ENCODE data around the gene ALK. TPM values are rescaled to one million over a fixed set of nuclear protein-coding genes. Genes with fewer than 3 reads are reported as not detected.

The ALK gene
- total RNA-seq, 1 donor = under 0.01 TPM

- Histone ChIP-seq H4K20me1 (ENCODE audit: insufficient read depth, low read length) (no peaks in the 10 kb centered on the region), H3K4me1 (ENCODE audit: insufficient read depth, low read length) (peaks cover 48% of the 10 kb centered on the region), H3K4me2 (ENCODE audit: insufficient read depth, low read length) (no peak overlapping the region), H3K36me3 (ENCODE audit: insufficient read depth, low read length) (no peaks in the 10 kb centered on the region), H3K27me3 (ENCODE audit: insufficient read depth, low read length) (no peaks in the 10 kb centered on the region), H3K27ac (ENCODE audit: low read depth, low read length) (no peak overlapping the region), H3K79me2 (ENCODE audit: insufficient read depth, low read length) (no peaks in the 10 kb centered on the region), H2AFZ (ENCODE audit: low read length) (no peak overlapping the region), H3K9me3 (ENCODE audit: low read depth, low read length) (no peaks in the 10 kb centered on the region), H3K4me3 (ENCODE audit: insufficient read depth, low read length) (no peak overlapping the region)
- TF ChIP-seq, protein P1, sequence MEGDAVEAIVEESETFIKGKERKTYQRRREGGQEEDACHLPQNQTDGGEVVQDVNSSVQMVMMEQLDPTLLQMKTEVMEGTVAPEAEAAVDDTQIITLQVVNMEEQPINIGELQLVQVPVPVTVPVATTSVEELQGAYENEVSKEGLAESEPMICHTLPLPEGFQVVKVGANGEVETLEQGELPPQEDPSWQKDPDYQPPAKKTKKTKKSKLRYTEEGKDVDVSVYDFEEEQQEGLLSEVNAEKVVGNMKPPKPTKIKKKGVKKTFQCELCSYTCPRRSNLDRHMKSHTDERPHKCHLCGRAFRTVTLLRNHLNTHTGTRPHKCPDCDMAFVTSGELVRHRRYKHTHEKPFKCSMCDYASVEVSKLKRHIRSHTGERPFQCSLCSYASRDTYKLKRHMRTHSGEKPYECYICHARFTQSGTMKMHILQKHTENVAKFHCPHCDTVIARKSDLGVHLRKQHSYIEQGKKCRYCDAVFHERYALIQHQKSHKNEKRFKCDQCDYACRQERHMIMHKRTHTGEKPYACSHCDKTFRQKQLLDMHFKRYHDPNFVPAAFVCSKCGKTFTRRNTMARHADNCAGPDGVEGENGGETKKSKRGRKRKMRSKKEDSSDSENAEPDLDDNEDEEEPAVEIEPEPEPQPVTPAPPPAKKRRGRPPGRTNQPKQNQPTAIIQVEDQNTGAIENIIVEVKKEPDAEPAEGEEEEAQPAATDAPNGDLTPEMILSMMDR (IDR thresholded peaks at IDR 0.05; ENCODE audit: extremely low read depth, low read depth, low read length) = no peak
- no peak for DNase-seq (ENCODE audit: insufficient read length, low spot score, missing footprints)
Observed at GRCh38 chr2:29459445-29460179, 461.8 kb downstream of the ALK start.

DNA sequence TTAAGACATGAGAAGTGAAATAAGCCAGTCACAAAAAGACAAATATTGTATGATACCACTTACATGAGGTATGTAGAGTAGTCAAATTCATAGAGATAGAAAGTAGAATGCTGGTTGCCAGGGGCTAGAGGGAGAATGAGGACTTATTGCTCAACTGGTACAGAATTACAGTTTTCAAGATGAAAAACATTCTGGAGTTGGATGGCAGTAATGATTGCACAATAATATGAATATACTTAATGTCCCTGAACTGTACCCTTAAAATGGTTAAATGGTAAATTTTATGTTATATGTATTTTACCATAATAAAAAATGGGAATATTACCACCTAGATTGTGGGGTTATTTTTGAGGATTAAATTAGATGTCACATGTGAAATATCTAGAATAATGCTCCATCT is 465.0 kb downstream of the ALK start:
- no peaks in the 10 kb centered on the region for H3K36me3 ChIP-seq (ENCODE audit: insufficient read depth, low read length)
- TF ChIP-seq, protein P1 (IDR thresholded peaks at IDR 0.05; ENCODE audit: extremely low read depth, low read depth, low read length) = no peak
- H3K27me3 ChIP-seq (ENCODE audit: insufficient read depth, low read length) = no peaks in the 10 kb centered on the region
- no peak overlapping the region for H3K4me3 ChIP-seq (ENCODE audit: insufficient read depth, low read length)
- H2AFZ ChIP-seq (ENCODE audit: low read length) = no peak overlapping the region
- no peak overlapping the region for H3K4me2 ChIP-seq (ENCODE audit: insufficient read depth, low read length)
- H4K20me1 ChIP-seq (ENCODE audit: insufficient read depth, low read length) = no peaks in the 10 kb centered on the region
- H3K4me1 ChIP-seq (ENCODE audit: insufficient read depth, low read length) = peaks cover 25% of the 10 kb centered on the region
- H3K9me3 ChIP-seq (ENCODE audit: low read depth, low read length) = no peaks in the 10 kb centered on the region
- DNase-seq (ENCODE audit: insufficient read length, low spot score, missing footprints) = no peak
- H3K27ac ChIP-seq (ENCODE audit: low read depth, low read length) = no peak overlapping the region
- H3K79me2 ChIP-seq (ENCODE audit: insufficient read depth, low read length) = no peaks in the 10 kb centered on the region

DNA sequence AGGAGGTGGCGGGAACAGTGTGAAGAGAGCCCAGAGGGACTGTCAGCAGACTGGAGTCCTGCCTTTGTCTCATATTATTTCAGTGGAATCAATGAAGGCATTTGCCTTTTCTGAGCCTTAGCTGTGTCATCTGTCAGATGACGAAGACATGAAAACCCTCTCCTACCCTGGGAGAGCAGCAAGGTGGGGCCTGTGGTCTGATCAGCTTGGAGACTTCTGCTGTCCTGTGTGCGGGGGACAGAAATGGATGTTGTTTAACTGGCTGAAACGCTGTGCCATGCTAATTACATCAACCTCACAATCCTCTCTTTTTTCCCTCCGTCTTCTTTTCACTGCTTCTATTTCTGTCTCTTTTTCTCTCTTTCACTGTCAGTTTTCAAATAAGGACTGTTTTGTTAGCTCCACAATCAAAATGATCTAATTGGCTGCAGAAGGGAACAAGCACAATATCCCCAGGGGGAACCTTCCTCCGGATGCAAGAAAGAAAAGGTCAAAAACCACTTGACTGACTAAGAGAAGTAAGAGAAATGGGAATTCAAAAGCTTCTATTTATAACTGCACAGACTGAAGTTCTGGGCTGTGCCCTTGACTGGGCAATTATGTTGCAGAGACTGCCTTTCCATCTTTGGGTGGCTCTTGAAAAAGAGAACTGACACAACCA is 466.1 kb downstream of the ALK start:
- H4K20me1 ChIP-seq (ENCODE audit: insufficient read depth, low read length) = no peaks in the 10 kb centered on the region
- peak overlapping the region; percentile 63 for H2AFZ ChIP-seq (ENCODE audit: low read length)
- H3K36me3 ChIP-seq (ENCODE audit: insufficient read depth, low read length) = no peaks in the 10 kb centered on the region
- DNase-seq (ENCODE audit: insufficient read length, low spot score, missing footprints) = no peak
- H3K9me3 ChIP-seq (ENCODE audit: low read depth, low read length) = no peaks in the 10 kb centered on the region
- H3K27me3 ChIP-seq (ENCODE audit: insufficient read depth, low read length) = no peaks in the 10 kb centered on the region
- H3K79me2 ChIP-seq (ENCODE audit: insufficient read depth, low read length) = no peaks in the 10 kb centered on the region
- H3K4me1 ChIP-seq (ENCODE audit: insufficient read depth, low read length) = peaks cover 22% of the 10 kb centered on the region
- no peak overlapping the region for H3K4me3 ChIP-seq (ENCODE audit: insufficient read depth, low read length)
- TF ChIP-seq, protein P1 (IDR thresholded peaks at IDR 0.05; ENCODE audit: extremely low read depth, low read depth, low read length) = no peak
- peak overlapping the region; percentile 33 for H3K4me2 ChIP-seq (ENCODE audit: insufficient read depth, low read length)
- H3K27ac ChIP-seq (ENCODE audit: low read depth, low read length) = no peak overlapping the region

GRCh38 chr2:29452036-29452435 is 469.4 kb downstream of the ALK start:
- H3K4me1 ChIP-seq (ENCODE audit: insufficient read depth, low read length) = peaks cover 10% of the 10 kb centered on the region
- no peaks in the 10 kb centered on the region for H3K9me3 ChIP-seq (ENCODE audit: low read depth, low read length)
- H3K27me3 ChIP-seq (ENCODE audit: insufficient read depth, low read length) = no peaks in the 10 kb centered on the region
- H4K20me1 ChIP-seq (ENCODE audit: insufficient read depth, low read length) = no peaks in the 10 kb centered on the region
- no peak overlapping the region for H3K4me2 ChIP-seq (ENCODE audit: insufficient read depth, low read length)
- TF ChIP-seq, protein P1 (IDR thresholded peaks at IDR 0.05; ENCODE audit: extremely low read depth, low read depth, low read length) = no peak
- H3K27ac ChIP-seq (ENCODE audit: low read depth, low read length) = no peak overlapping the region
- no peak overlapping the region for H2AFZ ChIP-seq (ENCODE audit: low read length)
- H3K36me3 ChIP-seq (ENCODE audit: insufficient read depth, low read length) = no peaks in the 10 kb centered on the region
- no peak for DNase-seq (ENCODE audit: insufficient read length, low spot score, missing footprints)
- H3K4me3 ChIP-seq (ENCODE audit: insufficient read depth, low read length) = no peak overlapping the region
- H3K79me2 ChIP-seq (ENCODE audit: insufficient read depth, low read length) = no peaks in the 10 kb centered on the region

All from osteoblast (primary cell).